Esophagus muscularis mucosa (tissue), 4 donors: ENCODE results near the gene DCLK3. TPM values are rescaled to one million over a fixed set of nuclear protein-coding genes. Genes with fewer than 3 reads are reported as not detected.
A peak's percentile ranks its signal among the peaks of the same experiment; 100 is the strongest.

Source experiments
- DNase-seq: peaks from one replicate; pipeline ENCODE4 v3.0.0-alpha.2; 2017; ENCODE audit errors: extremely low spot score
- H3K27ac ChIP-seq, 4 donors: fragments of 200-600 bp; sonication (generic); replicated peaks in 1 of 4; 1 replicate in 3 of 4; 2 replicates in 1 of 4; pipeline ENCODE4 v1.5.1; 2016 to 2019; ENCODE audit warnings: mild to moderate bottlenecking in 1 of 4
- H3K27me3 ChIP-seq, 4 donors: fragments of 200-600 bp; sonication (generic); one replicate each; pipeline versions ENCODE4 v1.5.1 to v1.6.0; 2016 to 2019
- H3K36me3 ChIP-seq, 4 donors: fragments of 200-600 bp; sonication (generic); one replicate each; pipeline ENCODE4 v1.5.1; 2016 to 2019
- H3K4me1 ChIP-seq, 4 donors: fragments of 200-600 bp; sonication (generic); one replicate each; pipeline ENCODE4 v1.5.1; 2016 to 2019
- H3K4me3 ChIP-seq, 4 donors: fragments of 200-600 bp; sonication (generic); 1 replicate in 2 of 4; 2 replicates in 2 of 4; pipeline ENCODE4 v1.5.1; 2016 to 2019; ENCODE audit warnings: mild to moderate bottlenecking in 4 of 4, moderate library complexity in 1 of 4
- H3K9me3 ChIP-seq, 4 donors: fragments of 200-600 bp; sonication (generic); 1 replicate in 3 of 4; 2 replicates in 1 of 4; pipeline ENCODE4 v1.5.1; 2016 to 2019
- CTCF ChIP-seq, 3 experiments: fragments of 200-600 bp in 2 of 3; fragments of 450-650 bp in 1 of 3; sonication (generic) in 2 of 3; IDR thresholded peaks; one replicate each; pipeline ENCODE4 v1.5.1; 2017 to 2019; ENCODE audit warnings: antibody characterized with exemption in 3 of 3, mild to moderate bottlenecking in 2 of 3, moderate library complexity in 1 of 3
- EP300 ChIP-seq: sonication (generic); formaldehyde crosslinking; IDR thresholded peaks from one replicate; pipeline ENCODE4 v1.6.1; 2017; ENCODE audit warnings: antibody characterized with exemption
- POLR2A ChIP-seq: fragments of 450-650 bp; IDR thresholded peaks from one replicate; pipeline ENCODE4 v1.6.1; 2017; ENCODE audit warnings: antibody characterized with exemption, moderate library complexity, mild to moderate bottlenecking, low read depth
- POLR2AphosphoS5 ChIP-seq, 2 donors: sonication (generic); formaldehyde crosslinking; IDR thresholded peaks; one replicate each; pipeline ENCODE4 v1.6.1; 2017; ENCODE audit warnings: antibody characterized with exemption in 2 of 2
- WGBS: methylation state at CpG from one replicate; pipeline ENCODE4 v1.1.5; 2018; 5-methylcytosine and 5-hydroxymethylcytosine counted together
- intact Hi-C: fragments of 100-400 bp; cut with DNase I; formaldehyde crosslinking; loops from one replicate; pipeline ENCODE4 v1.15.1; 2023
- total RNA-seq, 4 donors: library from RNA; depleted of rRNA; stranded (reverse); fragments of >200 nt; gene quantifications; one replicate each; pipeline versions ENCODE4 v1.1.0 to v1.2.1, GENCODE V29; 2016

The DCLK3 gene
- total RNA-seq: under 1 TPM; under 0.01 to 0.33 (median 0.21) TPM

- no peaks in the 10 kb centered on the region for H3K9me3 ChIP-seq
- intact Hi-C loops: no loop called here
- WGBS: 7% methylated on average over 37 of the region's 99 CpGs
- peaks cover 0 to 46% (median 9%) of the 10 kb centered on the region in 4 donors for H3K27me3 ChIP-seq
- no peaks in the 10 kb centered on the region for H3K36me3 ChIP-seq
- TF ChIP-seq EP300 (no peak), POLR2AphosphoS5 (IDR thresholded peaks at IDR 0.05) (no peak)
- H3K4me1 ChIP-seq: peaks cover 0 to 14% (median 7%) of the 10 kb centered on the region in 4 donors
- peak within 1 kb of the TSS; percentile 40 to 55 (median 42) for H3K4me3 ChIP-seq
- DNase-seq: no peak
- no peak within 1 kb of the TSS for H3K27ac ChIP-seq
Measured at GRCh38 chr3:36763850-36764703, at the start of gene DCLK3. Gene DCLK3, minus strand, starts transcription at chr3:36764553. Its CDS starts 290 bp downstream, at chr3:36764263.

- no peak overlapping the region for H3K27ac ChIP-seq
- WGBS: 89% methylated on average over 6 of the region's 6 CpGs
- no peaks in the 10 kb centered on the region for H3K36me3 ChIP-seq
- H3K27me3 ChIP-seq: no peaks in the 10 kb centered on the region
- H3K4me3 ChIP-seq: no peak overlapping the region
- H3K9me3 ChIP-seq: no peaks in the 10 kb centered on the region
- DNase-seq: no peak
- TF ChIP-seq POLR2A (no peak), CTCF (IDR thresholded peaks at IDR 0.05) (no peak), EP300 (no peak), POLR2AphosphoS5 (IDR thresholded peaks at IDR 0.05) (no peak)
- peaks cover 0 to 4% (median 0%) of the 10 kb centered on the region in 4 donors for H3K4me1 ChIP-seq
- intact Hi-C loops: no loop called here
Measured at GRCh38 chr3:36813305-36813704, 49.0 kb upstream of the DCLK3 start.

GRCh38 chr3:36812240-36812639 is 47.9 kb upstream of the DCLK3 start:
- Histone ChIP-seq H3K27me3 (no peaks in the 10 kb centered on the region), H3K9me3 (no peaks in the 10 kb centered on the region), H3K4me3 (no peak overlapping the region), H3K36me3 (no peaks in the 10 kb centered on the region), H3K27ac (no peak overlapping the region), H3K4me1 (peaks cover 0 to 4% (median 0%) of the 10 kb centered on the region in 4 donors)
- TF ChIP-seq POLR2AphosphoS5 (IDR thresholded peaks at IDR 0.05) (no peak), POLR2A (no peak), CTCF (IDR thresholded peaks at IDR 0.05) (no peak), EP300 (no peak)
- intact Hi-C loops: no loop called here
- 94% methylated on average over 1 of the region's 1 CpG for WGBS
- DNase-seq: no peak

- H3K4me1 ChIP-seq: peaks cover 0 to 4% (median 0%) of the 10 kb centered on the region in 4 donors
- peaks cover 0 to 2% (median under 1%) of the 10 kb centered on the region in 4 donors for H3K9me3 ChIP-seq
- H3K27me3 ChIP-seq: no peaks in the 10 kb centered on the region
- intact Hi-C loops: no loop called here
- no peak for TF ChIP-seq EP300
- TF ChIP-seq POLR2A: no peak
- TF ChIP-seq CTCF (IDR thresholded peaks at IDR 0.05): no peak
- no peak for TF ChIP-seq POLR2AphosphoS5 (IDR thresholded peaks at IDR 0.05)
- DNase-seq: no peak
- no peak overlapping the region for H3K4me3 ChIP-seq
- H3K36me3 ChIP-seq: no peaks in the 10 kb centered on the region
- no peak overlapping the region for H3K27ac ChIP-seq
- 96% methylated on average over 2 of the region's 2 CpGs for WGBS
Measured at GRCh38 chr3:36811768-36812167, 47.4 kb upstream of the DCLK3 start.

GRCh38 chr3:36804295-36805055 is 40.1 kb upstream of the DCLK3 start:
- 91% methylated on average over 2 of the region's 2 CpGs for WGBS
- peak; percentile 70 for DNase-seq
- TF ChIP-seq POLR2A: no peak
- no peak for TF ChIP-seq EP300
- no peak for TF ChIP-seq CTCF (IDR thresholded peaks at IDR 0.05)
- TF ChIP-seq POLR2AphosphoS5 (IDR thresholded peaks at IDR 0.05): no peak
- peaks cover 0 to 25% (median 14%) of the 10 kb centered on the region in 4 donors for H3K9me3 ChIP-seq
- H3K27ac ChIP-seq: no peak overlapping the region
- H3K36me3 ChIP-seq: no peaks in the 10 kb centered on the region
- intact Hi-C loops: no loop called here
- H3K27me3 ChIP-seq: no peaks in the 10 kb centered on the region
- H3K4me3 ChIP-seq: no peak overlapping the region
- no peaks in the 10 kb centered on the region for H3K4me1 ChIP-seq
